NCI-H226 (cell line): ENCODE measurements around the gene OR2V1.
"Not testable (repeated sequence)": the region's sequence is repeated elsewhere in the genome, so short reads cannot be mapped to it uniquely, and the experiment has no call there.

Source experiments
- DNase-seq: peaks from one replicate; pipeline ENCODE4 v3.0.0-alpha.2; 2015

The OR2V1 gene

GRCh38 chr5:181101030-181101641, 29.8 kb downstream of the OR2V1 start:
- not testable (repeated sequence) for DNase-seq

GRCh38 chr5:181100121-181100875, 30.7 kb downstream of the OR2V1 start:
- no peak for DNase-seq

- no peak for DNase-seq
These were observed 31.3 kb downstream of the OR2V1 start for GRCh38 chr5:181099602-181100086.

DNA sequence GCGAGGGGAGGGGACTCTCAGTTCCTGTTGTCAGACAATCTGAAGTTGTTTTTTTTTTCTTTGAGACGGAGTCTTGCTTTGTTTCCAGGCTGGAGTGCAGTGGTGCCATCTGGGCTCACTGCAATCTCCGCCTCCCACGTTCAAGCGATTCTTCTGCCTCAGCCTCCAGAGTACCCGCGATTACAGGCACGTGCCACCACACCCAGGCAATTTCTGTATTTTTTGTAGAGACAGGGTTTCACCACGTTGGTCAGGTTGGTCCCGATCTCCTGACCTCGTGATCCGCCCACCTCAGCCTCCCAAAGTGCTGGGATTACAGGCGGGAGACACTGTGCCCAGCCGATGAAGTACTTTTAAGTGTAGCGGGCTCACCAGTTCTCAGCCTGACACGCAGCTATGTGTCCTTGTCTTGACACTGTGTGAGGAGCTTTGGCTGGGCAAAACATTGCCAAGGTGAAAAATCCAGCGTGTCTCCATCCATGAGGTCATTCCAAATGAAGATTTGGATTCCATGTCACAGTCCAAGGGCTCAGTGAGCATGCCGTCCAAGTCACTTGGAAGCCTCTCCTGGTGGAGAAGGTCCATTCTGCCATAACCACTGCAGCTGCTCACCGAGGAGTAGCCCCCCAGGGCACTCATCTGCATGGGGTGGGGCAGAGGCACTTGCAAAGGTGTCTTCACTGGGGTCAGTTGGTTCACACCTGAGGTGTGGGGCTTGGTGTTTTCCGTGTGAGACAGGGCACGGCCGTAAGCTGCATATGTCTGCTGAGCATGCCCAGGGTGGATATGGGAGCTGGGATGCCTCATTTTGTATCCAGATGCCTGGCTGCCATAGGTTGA, 32.0 kb downstream of the OR2V1 start:
- DNase-seq = no peak

GRCh38 chr5:181097759-181098491, 33.0 kb downstream of the OR2V1 start:
- DNase-seq = not testable (repeated sequence)

DNA sequence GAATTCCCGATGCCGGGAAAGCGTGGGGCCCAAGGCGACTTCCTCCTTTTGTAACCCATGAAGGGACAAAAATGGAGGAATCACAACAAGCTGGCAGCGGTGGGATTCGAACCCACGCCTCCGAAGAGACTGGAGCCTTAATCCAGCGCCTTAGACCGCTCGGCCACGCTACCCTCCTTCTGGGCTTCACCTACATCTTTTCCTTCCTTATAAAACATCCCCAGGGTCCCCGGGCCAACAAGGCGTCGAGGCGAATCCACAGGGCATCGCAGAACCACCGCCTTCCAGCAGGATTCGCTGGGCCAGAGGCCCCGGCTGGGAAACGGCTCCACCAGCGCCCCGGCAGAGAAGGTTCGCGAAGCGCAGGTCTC, 33.6 kb downstream of the OR2V1 start:
- not testable (repeated sequence) for DNase-seq

- DNase-seq = not testable (repeated sequence)
These were observed 34.1 kb downstream of the OR2V1 start for GRCh38 chr5:181096721-181097382.

DNA sequence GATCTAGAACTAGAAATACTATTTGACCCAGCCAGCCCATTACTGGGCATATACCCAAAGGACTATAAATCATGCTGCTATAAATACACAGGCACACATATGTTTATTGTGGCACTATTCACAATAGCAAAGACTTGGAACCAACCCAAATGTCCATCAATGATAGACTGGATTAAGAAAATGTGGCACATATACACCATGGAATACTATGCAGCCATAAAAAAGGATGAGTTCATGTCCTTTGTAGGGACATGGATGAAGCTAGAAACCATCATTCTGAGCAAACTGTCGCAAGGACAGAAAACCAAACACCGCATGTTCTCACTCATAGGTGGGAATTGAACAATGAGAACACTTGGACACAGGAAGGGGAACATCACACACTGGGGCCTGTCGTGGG, 35.8 kb downstream of the OR2V1 start:
- not testable (repeated sequence) for DNase-seq

DNA sequence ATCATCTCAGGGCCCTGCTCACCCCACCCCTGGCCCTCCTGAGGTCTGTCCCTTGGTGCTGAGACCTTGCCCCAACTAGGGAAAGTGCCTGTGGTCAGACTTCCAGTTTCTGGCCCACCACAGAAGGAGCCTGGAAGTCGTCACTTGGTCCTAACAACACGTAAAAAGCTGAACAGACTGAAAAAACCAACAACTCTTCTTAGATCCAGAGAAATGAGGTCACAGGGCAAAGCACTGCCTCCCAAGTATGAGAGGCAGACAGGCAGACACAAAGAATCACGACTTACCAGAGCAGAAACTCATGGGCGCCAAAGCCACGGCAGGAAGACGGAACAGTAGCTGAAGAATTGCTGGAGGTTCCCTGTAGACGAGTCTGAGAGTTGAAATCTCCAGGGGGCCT, 38.5 kb downstream of the OR2V1 start:
- DNase-seq = no peak

DNA sequence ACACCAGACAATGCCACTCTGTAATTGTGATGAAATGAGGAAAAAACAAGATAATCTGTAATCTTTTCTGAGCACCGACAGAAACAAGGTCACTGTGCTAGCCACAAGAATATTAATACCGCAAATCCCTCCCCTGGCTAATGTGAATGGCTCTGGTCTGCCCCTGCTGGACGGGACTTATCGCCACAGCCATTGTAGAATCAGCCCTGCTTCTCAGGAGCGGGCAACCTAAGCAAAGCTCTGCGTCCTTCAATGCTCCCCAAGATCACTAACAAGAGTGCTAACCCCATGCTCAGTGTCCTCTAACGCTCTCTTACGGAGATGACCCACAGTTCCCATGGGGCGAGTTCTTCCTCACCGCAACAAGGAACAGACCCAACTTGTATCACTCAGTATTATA, 42.7 kb downstream of the OR2V1 start:
- DNase-seq = no peak

- DNase-seq = no peak
These were observed 43.7 kb downstream of the OR2V1 start for GRCh38 chr5:181087309-181087708.

GRCh38 chr5:181086884-181087205, 44.1 kb downstream of the OR2V1 start:
- DNase-seq = no peak

GRCh38 chr5:181086026-181086883, 44.7 kb downstream of the OR2V1 start:
- DNase-seq = no peak

GRCh38 chr5:181084621-181085195, 46.3 kb downstream of the OR2V1 start:
- no peak for DNase-seq

GRCh38 chr5:181081989-181082388, 49.0 kb downstream of the OR2V1 start:
- DNase-seq = no peak

GRCh38 chr5:181076920-181077319, 54.0 kb downstream of the OR2V1 start:
- no peak for DNase-seq
